Measurements from ENCODE around the gene ADAMTSL1.

ADAMTSL1 gene

GRCh38 chr9:18632632-18633403, 158.9 kb downstream of the ADAMTSL1 start:
- Histone ChIP-seq H3K79me2 (ENCODE audit: insufficient read depth, low read depth) (no peaks in the 10 kb centered on the region), H3K27ac (no peak overlapping the region), H3K9ac (no peak overlapping the region), H3K4me3 (IDR thresholded peaks at IDR 0.05; ENCODE audit: insufficient read depth, low read depth, low read length) (no peak overlapping the region), H3K27me3 (ENCODE audit: insufficient read depth, low read depth) (no peaks in the 10 kb centered on the region), H3K4me2 (no peak overlapping the region), H3K36me3 (ENCODE audit: insufficient read depth) (no peaks in the 10 kb centered on the region), H2AFZ (ENCODE audit: low read depth) (no peak overlapping the region), H4K20me1 (ENCODE audit: insufficient read depth) (no peaks in the 10 kb centered on the region), H3K4me1 (ENCODE audit: low read depth, poor library complexity, severe bottlenecking) (no peaks in the 10 kb centered on the region)
- no peak for TF ChIP-seq CTCF (conservative IDR thresholded peaks at IDR 0.05; ENCODE audit: low read depth, low read length)

GRCh38 chr9:18636781-18637180, 162.8 kb downstream of the ADAMTSL1 start:
- H3K36me3 ChIP-seq (ENCODE audit: insufficient read depth) = no peaks in the 10 kb centered on the region
- no peak overlapping the region for H3K9ac ChIP-seq
- H3K4me2 ChIP-seq = no peak overlapping the region
- H4K20me1 ChIP-seq (ENCODE audit: insufficient read depth) = no peaks in the 10 kb centered on the region
- no peak for TF ChIP-seq CTCF (conservative IDR thresholded peaks at IDR 0.05; ENCODE audit: low read depth, low read length)
- no peaks in the 10 kb centered on the region for H3K27me3 ChIP-seq (ENCODE audit: insufficient read depth, low read depth)
- no peaks in the 10 kb centered on the region for H3K4me1 ChIP-seq (ENCODE audit: low read depth, poor library complexity, severe bottlenecking)
- no peak overlapping the region for H3K27ac ChIP-seq
- no peak overlapping the region for H3K4me3 ChIP-seq (IDR thresholded peaks at IDR 0.05; ENCODE audit: insufficient read depth, low read depth, low read length)
- H2AFZ ChIP-seq (ENCODE audit: low read depth) = no peak overlapping the region
- H3K79me2 ChIP-seq (ENCODE audit: insufficient read depth, low read depth) = no peaks in the 10 kb centered on the region

GRCh38 chr9:18638371-18639249, 164.7 kb downstream of the ADAMTSL1 start:
- Histone ChIP-seq H3K27me3 (ENCODE audit: insufficient read depth, low read depth) (no peaks in the 10 kb centered on the region), H2AFZ (ENCODE audit: low read depth) (no peak overlapping the region), H4K20me1 (ENCODE audit: insufficient read depth) (no peaks in the 10 kb centered on the region), H3K9ac (no peak overlapping the region), H3K4me3 (IDR thresholded peaks at IDR 0.05; ENCODE audit: insufficient read depth, low read depth, low read length) (no peak overlapping the region), H3K27ac (no peak overlapping the region), H3K79me2 (ENCODE audit: insufficient read depth, low read depth) (no peaks in the 10 kb centered on the region), H3K4me1 (ENCODE audit: low read depth, poor library complexity, severe bottlenecking) (no peaks in the 10 kb centered on the region), H3K36me3 (ENCODE audit: insufficient read depth) (no peaks in the 10 kb centered on the region), H3K4me2 (no peak overlapping the region)
- TF ChIP-seq CTCF (conservative IDR thresholded peaks at IDR 0.05; ENCODE audit: low read depth, low read length) = no peak

- H3K9ac ChIP-seq = no peak overlapping the region
- H3K79me2 ChIP-seq (ENCODE audit: insufficient read depth, low read depth) = no peaks in the 10 kb centered on the region
- no peaks in the 10 kb centered on the region for H3K27me3 ChIP-seq (ENCODE audit: insufficient read depth, low read depth)
- no peaks in the 10 kb centered on the region for H4K20me1 ChIP-seq (ENCODE audit: insufficient read depth)
- H3K4me2 ChIP-seq = no peak overlapping the region
- H2AFZ ChIP-seq (ENCODE audit: low read depth) = no peak overlapping the region
- no peaks in the 10 kb centered on the region for H3K4me1 ChIP-seq (ENCODE audit: low read depth, poor library complexity, severe bottlenecking)
- H3K4me3 ChIP-seq (IDR thresholded peaks at IDR 0.05; ENCODE audit: insufficient read depth, low read depth, low read length) = no peak overlapping the region
- H3K27ac ChIP-seq = no peak overlapping the region
- TF ChIP-seq CTCF (conservative IDR thresholded peaks at IDR 0.05; ENCODE audit: low read depth, low read length) = no peak
- no peaks in the 10 kb centered on the region for H3K36me3 ChIP-seq (ENCODE audit: insufficient read depth)
Measured at GRCh38 chr9:18639911-18640310, 166.0 kb downstream of the ADAMTSL1 start.

Data from KMS-11 (cell line).